Measurements from ENCODE around the gene CCDC185.

Gene CCDC185

GRCh38 chr1:223355699-223356098 is 37.5 kb upstream of the CCDC185 start:
- DNase-seq (ENCODE audit: extremely low read depth, insufficient read length) = no peak
- no peaks in the 10 kb centered on the region for H3K36me3 ChIP-seq (ENCODE audit: control insufficient read depth, insufficient read depth, low read length)
- H3K4me3 ChIP-seq (replicated peaks; ENCODE audit: low read depth, low read length) = no peak overlapping the region
- H3K27me3 ChIP-seq (replicated peaks; ENCODE audit: control insufficient read depth, insufficient read depth, low read length) = no peaks in the 10 kb centered on the region; the same call in none of the 2 replicates
- TF ChIP-seq CTCF (IDR thresholded peaks at IDR 0.05; ENCODE audit: insufficient read depth, low read length, poor library complexity, severe bottlenecking) = no peak

GRCh38 chr1:223358826-223359225 is 34.4 kb upstream of the CCDC185 start:
- Histone ChIP-seq H3K4me3 (replicated peaks; ENCODE audit: low read depth, low read length) (no peak overlapping the region), H3K27me3 (replicated peaks; ENCODE audit: control insufficient read depth, insufficient read depth, low read length) (peaks cover 1% of the 10 kb centered on the region; the same call in 1 of the 2 replicates), H3K36me3 (ENCODE audit: control insufficient read depth, insufficient read depth, low read length) (no peaks in the 10 kb centered on the region)
- no peak for TF ChIP-seq CTCF (IDR thresholded peaks at IDR 0.05; ENCODE audit: insufficient read depth, low read length, poor library complexity, severe bottlenecking)
- no peak for DNase-seq (ENCODE audit: extremely low read depth, insufficient read length)

GRCh38 chr1:223363057-223363855 is 30.0 kb upstream of the CCDC185 start:
- Histone ChIP-seq H3K4me3 (replicated peaks; ENCODE audit: low read depth, low read length) (no peak overlapping the region), H3K36me3 (ENCODE audit: control insufficient read depth, insufficient read depth, low read length) (no peaks in the 10 kb centered on the region), H3K27me3 (replicated peaks; ENCODE audit: control insufficient read depth, insufficient read depth, low read length) (peaks cover 1% of the 10 kb centered on the region; the same call in 1 of the 2 replicates)
- TF ChIP-seq CTCF (IDR thresholded peaks at IDR 0.05; ENCODE audit: insufficient read depth, low read length, poor library complexity, severe bottlenecking) = no peak
- peak; percentile 12 for DNase-seq (ENCODE audit: extremely low read depth, insufficient read length)

GRCh38 chr1:223363856-223364684 is 29.1 kb upstream of the CCDC185 start, which contains the start of gene SUSD4:
Gene SUSD4, minus strand, starts transcription at chr1:223364176. Its CDS starts 751 bp downstream, at chr1:223363425.
- H3K36me3 ChIP-seq (ENCODE audit: control insufficient read depth, insufficient read depth, low read length) = no peaks in the 10 kb centered on the region
- H3K27me3 ChIP-seq (replicated peaks; ENCODE audit: control insufficient read depth, insufficient read depth, low read length) = peaks cover 1% of the 10 kb centered on the region; the same call in 1 of the 2 replicates
- peak within 1 kb of the TSS; percentile 38 for H3K4me3 ChIP-seq (replicated peaks; ENCODE audit: low read depth, low read length)
- TF ChIP-seq CTCF (IDR thresholded peaks at IDR 0.05; ENCODE audit: insufficient read depth, low read length, poor library complexity, severe bottlenecking) = no peak
- peak; percentile 52 for DNase-seq (ENCODE audit: extremely low read depth, insufficient read length)

GRCh38 chr1:223364685-223365382 is 28.4 kb upstream of the CCDC185 start:
- DNase-seq (ENCODE audit: extremely low read depth, insufficient read length) = peak; percentile 5

More at GRCh38 chr1:223364685-223365382, 28.4 kb upstream of the CCDC185 start:
- TF ChIP-seq CTCF (IDR thresholded peaks at IDR 0.05; ENCODE audit: insufficient read depth, low read length, poor library complexity, severe bottlenecking) = no peak
- Histone ChIP-seq H3K4me3 (replicated peaks; ENCODE audit: low read depth, low read length) (no peak overlapping the region), H3K36me3 (ENCODE audit: control insufficient read depth, insufficient read depth, low read length) (no peaks in the 10 kb centered on the region), H3K27me3 (replicated peaks; ENCODE audit: control insufficient read depth, insufficient read depth, low read length) (peaks cover 1% of the 10 kb centered on the region; the same call in 1 of the 2 replicates)

Measured in GM06990 (cell line).